Glutamatergic neuron (in vitro differentiated cells): ENCODE data around the gene TPK1. TPM values are rescaled to one million over a fixed set of nuclear protein-coding genes. Genes with fewer than 3 reads are reported as not detected.

Experiments
- DNase-seq: peaks from one replicate; pipeline ENCODE4 v3.0.0; 2022
- H3K27ac Mint-ChIP-seq: one replicate; pipeline ENCODE4 v1.8.0; 2020; ENCODE audit warnings: mild to moderate bottlenecking, mixed read lengths, inconsistent platforms; ENCODE audit not compliant: unreplicated experiment
- H3K27me3 Mint-ChIP-seq: one replicate; pipeline ENCODE4 v1.8.0; 2020; ENCODE audit warnings: mild to moderate bottlenecking, moderate library complexity, mixed read lengths, inconsistent platforms; ENCODE audit not compliant: unreplicated experiment
- H3K36me3 Mint-ChIP-seq: one replicate; pipeline ENCODE4 v1.8.0; 2020; ENCODE audit warnings: mild to moderate bottlenecking, mixed read lengths, inconsistent platforms; ENCODE audit not compliant: unreplicated experiment
- H3K4me1 Mint-ChIP-seq: one replicate; pipeline ENCODE4 v1.8.0; 2020; ENCODE audit warnings: mild to moderate bottlenecking, low read depth, mixed read lengths, inconsistent platforms; ENCODE audit not compliant: unreplicated experiment
- H3K4me3 Mint-ChIP-seq: one replicate; pipeline ENCODE4 v1.8.0; 2020; ENCODE audit warnings: mild to moderate bottlenecking, mixed read lengths, inconsistent platforms; ENCODE audit not compliant: unreplicated experiment
- H3K9me3 Mint-ChIP-seq: one replicate; pipeline ENCODE4 v1.8.0; 2020; ENCODE audit warnings: mild to moderate bottlenecking, moderate library complexity, mixed read lengths, inconsistent platforms; ENCODE audit not compliant: unreplicated experiment
- total RNA-seq: library from RNA; stranded (reverse); fragmentation: NEBNext Ultra II Directional; extraction: Animal tissue kit (Norgen Biotek cat#: 25700); gene quantifications from one replicate; pipeline ENCODE4 v1.2.1, GENCODE V29; 2021; ENCODE audit not compliant: unreplicated experiment
- TF ChIP-seq, protein P1 (sequence below): fragments of 200-600 bp; sonication (generic); IDR thresholded peaks from one replicate; pipeline ENCODE4 v1.5.0; 2021; ENCODE audit not compliant: partially characterized antibody, unreplicated experiment

Gene TPK1
- total RNA-seq, 1 donor from 2014 or later: 2.6 TPM

DNA sequence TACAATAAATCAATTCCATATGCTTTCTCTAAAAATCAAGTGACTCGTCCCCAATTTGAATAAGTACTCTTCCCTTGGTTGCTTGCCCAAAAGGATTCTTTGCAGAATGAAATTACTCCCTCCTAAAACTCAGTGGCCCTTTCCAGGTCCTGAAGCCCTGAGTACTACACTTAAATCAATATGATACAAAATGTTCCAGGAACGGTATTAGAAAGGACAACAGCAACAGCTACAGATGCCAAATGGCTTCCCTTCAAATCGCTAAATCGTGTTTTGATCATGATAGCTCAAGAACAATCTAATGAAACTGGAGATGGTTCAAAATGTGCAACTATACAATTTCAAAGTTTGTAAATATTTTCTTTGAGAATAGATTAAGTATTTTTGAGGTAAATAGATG is 59.4 kb downstream of the TPK1 start:
- Mint-ChIP-seq H3K4me1 (peaks cover under 1% of the 10 kb centered on the region), H3K36me3 (no peaks in the 10 kb centered on the region), H3K9me3 (no peaks in the 10 kb centered on the region), H3K27me3 (no peaks in the 10 kb centered on the region), H3K27ac (no peak overlapping the region), H3K4me3 (no peak overlapping the region)
- TF ChIP-seq, protein P1, sequence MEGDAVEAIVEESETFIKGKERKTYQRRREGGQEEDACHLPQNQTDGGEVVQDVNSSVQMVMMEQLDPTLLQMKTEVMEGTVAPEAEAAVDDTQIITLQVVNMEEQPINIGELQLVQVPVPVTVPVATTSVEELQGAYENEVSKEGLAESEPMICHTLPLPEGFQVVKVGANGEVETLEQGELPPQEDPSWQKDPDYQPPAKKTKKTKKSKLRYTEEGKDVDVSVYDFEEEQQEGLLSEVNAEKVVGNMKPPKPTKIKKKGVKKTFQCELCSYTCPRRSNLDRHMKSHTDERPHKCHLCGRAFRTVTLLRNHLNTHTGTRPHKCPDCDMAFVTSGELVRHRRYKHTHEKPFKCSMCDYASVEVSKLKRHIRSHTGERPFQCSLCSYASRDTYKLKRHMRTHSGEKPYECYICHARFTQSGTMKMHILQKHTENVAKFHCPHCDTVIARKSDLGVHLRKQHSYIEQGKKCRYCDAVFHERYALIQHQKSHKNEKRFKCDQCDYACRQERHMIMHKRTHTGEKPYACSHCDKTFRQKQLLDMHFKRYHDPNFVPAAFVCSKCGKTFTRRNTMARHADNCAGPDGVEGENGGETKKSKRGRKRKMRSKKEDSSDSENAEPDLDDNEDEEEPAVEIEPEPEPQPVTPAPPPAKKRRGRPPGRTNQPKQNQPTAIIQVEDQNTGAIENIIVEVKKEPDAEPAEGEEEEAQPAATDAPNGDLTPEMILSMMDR: no peak
- DNase-seq: no peak

DNA sequence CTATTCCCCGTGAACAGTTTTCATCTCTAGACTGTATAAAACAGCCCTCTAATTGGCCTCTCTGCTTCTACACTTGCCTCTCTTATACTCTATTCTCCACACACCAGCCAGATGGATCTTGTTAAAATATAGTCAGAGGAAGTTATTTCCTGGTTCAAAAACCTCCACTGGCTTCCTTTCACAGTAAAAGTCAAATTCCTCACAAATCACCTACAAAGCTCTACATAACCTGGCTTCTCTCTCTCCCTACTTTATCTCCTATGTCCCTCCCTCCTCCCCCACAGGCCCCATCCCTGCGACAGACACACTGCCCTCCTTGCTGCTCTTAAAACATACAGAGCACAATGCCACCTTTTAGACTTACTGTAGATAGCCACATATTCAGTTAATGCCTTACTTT is 60.1 kb downstream of the TPK1 start:
- no peaks in the 10 kb centered on the region for H3K36me3 Mint-ChIP-seq
- H3K4me1 Mint-ChIP-seq: peaks cover 3% of the 10 kb centered on the region
- no peak for DNase-seq
- no peak overlapping the region for H3K4me3 Mint-ChIP-seq
- TF ChIP-seq, protein P1: no peak
- no peak overlapping the region for H3K27ac Mint-ChIP-seq
- H3K9me3 Mint-ChIP-seq: no peaks in the 10 kb centered on the region
- H3K27me3 Mint-ChIP-seq: no peaks in the 10 kb centered on the region

DNA sequence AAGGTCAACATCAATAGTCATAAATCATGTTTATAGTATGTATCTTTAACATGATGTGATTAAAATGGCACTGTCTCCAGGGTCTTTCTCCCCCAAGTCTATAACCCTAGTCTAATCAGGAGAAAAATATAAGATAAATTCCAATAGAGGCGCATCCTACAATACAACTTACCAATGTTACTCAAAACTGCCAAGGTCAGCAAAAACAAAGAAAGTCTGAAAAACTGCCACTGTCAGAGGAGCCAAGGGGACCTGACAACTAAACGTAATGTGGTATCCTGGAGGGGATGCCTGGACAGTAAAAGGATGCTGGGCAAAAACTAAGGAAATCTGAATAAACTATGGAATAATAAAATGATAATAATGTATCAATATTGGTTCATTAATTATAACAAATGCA is 63.9 kb downstream of the TPK1 start:
- DNase-seq: no peak
- Mint-ChIP-seq H3K27me3 (no peaks in the 10 kb centered on the region), H3K36me3 (no peaks in the 10 kb centered on the region), H3K27ac (no peak overlapping the region), H3K4me3 (no peak overlapping the region), H3K4me1 (peaks cover 3% of the 10 kb centered on the region), H3K9me3 (no peaks in the 10 kb centered on the region)
- TF ChIP-seq, protein P1: no peak

DNA sequence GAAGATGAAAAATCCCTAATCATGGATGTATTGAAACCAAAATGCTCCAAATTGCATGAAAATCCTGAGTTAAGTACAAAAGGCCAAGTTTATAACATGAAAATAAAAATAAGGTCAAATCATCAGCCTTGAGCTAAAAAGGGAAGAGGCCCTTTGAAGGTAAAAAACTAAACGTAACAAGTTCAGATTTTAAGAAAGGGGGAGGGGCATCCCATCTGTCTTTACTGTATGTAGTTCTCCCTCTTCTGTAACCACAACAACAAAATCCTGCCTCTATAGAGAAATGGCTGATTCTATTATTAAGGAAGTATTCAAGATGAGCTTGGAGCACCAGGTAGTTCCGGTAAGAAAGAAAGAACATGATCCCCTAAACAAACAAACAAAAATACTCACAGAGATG is 64.7 kb downstream of the TPK1 start:
- Mint-ChIP-seq H3K27me3 (no peaks in the 10 kb centered on the region), H3K9me3 (no peaks in the 10 kb centered on the region), H3K27ac (no peak overlapping the region), H3K36me3 (no peaks in the 10 kb centered on the region), H3K4me3 (no peak overlapping the region), H3K4me1 (peaks cover 3% of the 10 kb centered on the region)
- DNase-seq: no peak
- TF ChIP-seq, protein P1: no peak

DNA sequence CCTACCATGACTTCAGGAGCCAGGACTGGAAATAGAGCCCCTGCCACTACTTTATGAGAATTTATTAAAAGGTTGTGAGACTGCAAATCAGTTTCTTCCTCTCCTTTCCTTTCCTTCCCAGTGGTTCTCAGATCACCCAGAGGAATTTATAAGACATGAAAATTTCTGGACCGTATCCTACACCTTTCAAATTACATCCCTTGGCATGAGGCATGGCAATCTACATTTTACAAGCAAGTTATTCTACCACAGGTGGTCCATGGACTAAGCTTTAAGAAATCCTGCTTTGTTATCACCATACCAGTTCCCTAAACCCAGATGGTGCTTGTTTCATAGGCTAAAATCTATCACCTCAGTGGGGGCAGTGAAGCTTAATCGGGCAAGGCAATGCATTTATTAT is 66.5 kb downstream of the TPK1 start:
- H3K4me3 Mint-ChIP-seq: no peak overlapping the region
- no peaks in the 10 kb centered on the region for H3K9me3 Mint-ChIP-seq
- TF ChIP-seq, protein P1: no peak
- no peak overlapping the region for H3K27ac Mint-ChIP-seq
- no peaks in the 10 kb centered on the region for H3K27me3 Mint-ChIP-seq
- H3K36me3 Mint-ChIP-seq: no peaks in the 10 kb centered on the region
- no peak for DNase-seq
- peaks cover 3% of the 10 kb centered on the region for H3K4me1 Mint-ChIP-seq
